IMR-90 (cell line): ENCODE measurements around the gene GLMP.

Source experiments
- CTCF ChIP-seq: conservative IDR thresholded peaks from 2 replicates; pipeline ENCODE4 v1.5.1; 2012; ENCODE audit warnings: mild to moderate bottlenecking, low read depth, low read length, improper control_type of control experiment
- ELK1 ChIP-seq: fragments of 150-350 bp; IDR thresholded peaks from 2 replicates; pipeline ENCODE4 v1.6.1; 2016; ENCODE audit warnings: low read depth, mild to moderate bottlenecking, low read length, moderate library complexity, borderline replicate concordance
- POLR2A ChIP-seq: IDR thresholded peaks from 2 replicates; pipeline ENCODE4 v1.6.1; 2012; ENCODE audit warnings: mild to moderate bottlenecking, low read depth, low read length
- SMC3 ChIP-seq: fragments of 150-350 bp; IDR thresholded peaks from 2 replicates; pipeline ENCODE4 v1.6.1; 2016; ENCODE audit warnings: low read depth, mild to moderate bottlenecking, antibody characterized with exemption, low read length, moderate library complexity

- TF ChIP-seq CTCF (no peak), SMC3 (no peak), ELK1 (no peak), POLR2A (no peak)
Observed at GRCh38 chr1:156247460-156248322, 47.8 kb downstream of the GLMP start, which contains the start of gene PAQR6.
